OCI-LY1 (cell line): ENCODE data around the gene PRTN3.

Source experiments
- H2AFZ ChIP-seq: fragments of 200-600 bp; sonication (generic), shearing (Covaris generic); 2 replicates; pipeline ENCODE4 v1.6.0; 2014; ENCODE audit warnings: antibody characterized with exemption, mild to moderate bottlenecking, low read length
- H3F3A ChIP-seq: fragments of 200-600 bp; sonication (generic), shearing (Covaris generic); 2 replicates; pipeline ENCODE4 v1.6.0; 2014; ENCODE audit warnings: mild to moderate bottlenecking, antibody characterized with exemption, low read length, moderate library complexity; ENCODE audit not compliant: insufficient read depth
- H3K27ac ChIP-seq: fragments of 200-600 bp; sonication (generic); 2 replicates; pipeline ENCODE4 v1.5.1; 2014; ENCODE audit warnings: low read length, mixed run types, mild to moderate bottlenecking, low read depth; ENCODE audit not compliant: poor library complexity, severe bottlenecking
- H3K27me3 ChIP-seq: fragments of 200-600 bp; sonication (generic); 2 replicates; pipeline ENCODE4 v1.6.0; 2014; ENCODE audit warnings: antibody characterized with exemption, mild to moderate bottlenecking, low read length, moderate library complexity; ENCODE audit not compliant: insufficient read depth
- H3K36me3 ChIP-seq: fragments of 200-600 bp; sonication (generic); 2 replicates; pipeline ENCODE4 v1.6.1; 2014; ENCODE audit warnings: mild to moderate bottlenecking, antibody characterized with exemption, low read length, moderate library complexity, mixed read lengths; ENCODE audit not compliant: insufficient read depth
- H3K4me1 ChIP-seq: fragments of 200-600 bp; sonication (generic); 2 replicates; pipeline ENCODE4 v1.5.1; 2014; ENCODE audit warnings: mild to moderate bottlenecking, low read length, moderate library complexity; ENCODE audit not compliant: insufficient read depth, severe bottlenecking
- H3K4me2 ChIP-seq: fragments of 200-600 bp; sonication (generic), shearing (Covaris generic); 2 replicates; pipeline ENCODE4 v1.6.1; 2014; ENCODE audit warnings: low read length
- H3K4me3 ChIP-seq: fragments of 200-600 bp; sonication (generic); 2 replicates; pipeline ENCODE4 v1.5.1; 2014; ENCODE audit warnings: low read length, low read depth, mild to moderate bottlenecking, mixed read lengths; ENCODE audit not compliant: poor library complexity, severe bottlenecking
- H3K79me2 ChIP-seq: fragments of 200-600 bp; shearing (Covaris generic); 2 replicates; pipeline ENCODE4 v1.6.1; 2016; ENCODE audit warnings: mixed run types, low read length, mixed read lengths; ENCODE audit not compliant: insufficient read depth
- H3K9ac ChIP-seq: fragments of 200-600 bp; sonication (generic), shearing (Covaris generic); 2 replicates; pipeline ENCODE4 v1.6.1; 2014; ENCODE audit warnings: mild to moderate bottlenecking, low read length, mixed read lengths
- H3K9me2 ChIP-seq: fragments of 200-600 bp; sonication (generic), shearing (Covaris generic); 2 replicates; pipeline ENCODE4 v1.6.1; 2014; ENCODE audit warnings: low read depth, mild to moderate bottlenecking, low read length, mixed read lengths
- H3K9me3 ChIP-seq: fragments of 200-600 bp; shearing (Covaris generic); 2 replicates; pipeline ENCODE4 v1.6.1; 2014; ENCODE audit warnings: low read length, mixed read lengths
- H4K20me1 ChIP-seq: fragments of 200-600 bp; sonication (generic), shearing (Covaris generic); 2 replicates; pipeline ENCODE4 v1.6.0; 2016; ENCODE audit warnings: mild to moderate bottlenecking, low read length; ENCODE audit not compliant: insufficient read depth
- CTCF ChIP-seq: fragments of 200-600 bp; sonication (generic), shearing (Covaris generic); IDR thresholded peaks from 2 replicates; pipeline ENCODE4 v1.5.1; 2017; ENCODE audit warnings: mild to moderate bottlenecking, antibody characterized with exemption, low read length, moderate library complexity, mixed read lengths
- EZH2 ChIP-seq: fragments of 200-600 bp; sonication (generic), shearing (Covaris generic); IDR thresholded peaks from 2 replicates; pipeline ENCODE4 v1.8.0; 2017; ENCODE audit warnings: borderline replicate concordance, mixed run types, mild to moderate bottlenecking, antibody characterized with exemption, low read length, moderate library complexity, mixed read lengths

PRTN3 gene

GRCh38 chr19:881385-882071 is 40.7 kb downstream of the PRTN3 start:
- H3K4me2 ChIP-seq = no peak overlapping the region
- no peaks in the 10 kb centered on the region for H3K9me3 ChIP-seq
- H3K9me2 ChIP-seq = no peaks in the 10 kb centered on the region
- H4K20me1 ChIP-seq = no peaks in the 10 kb centered on the region
- no peak overlapping the region for H3K4me3 ChIP-seq
- no peak for TF ChIP-seq EZH2
- TF ChIP-seq CTCF = no peak
- no peaks in the 10 kb centered on the region for H3F3A ChIP-seq
- H3K27me3 ChIP-seq = no peaks in the 10 kb centered on the region
- no peak overlapping the region for H3K9ac ChIP-seq
- H3K79me2 ChIP-seq = no peaks in the 10 kb centered on the region
- no peak overlapping the region for H2AFZ ChIP-seq
- H3K4me1 ChIP-seq = no peaks in the 10 kb centered on the region
- H3K27ac ChIP-seq = no peak overlapping the region
- peaks cover 45% of the 10 kb centered on the region for H3K36me3 ChIP-seq

- Histone ChIP-seq H2AFZ (no peak overlapping the region), H3F3A (no peaks in the 10 kb centered on the region), H3K9me2 (no peaks in the 10 kb centered on the region), H3K36me3 (peaks cover 48% of the 10 kb centered on the region), H3K27ac (no peak overlapping the region), H3K9ac (no peak overlapping the region), H3K9me3 (no peaks in the 10 kb centered on the region), H3K79me2 (no peaks in the 10 kb centered on the region), H3K4me2 (no peak overlapping the region), H3K4me1 (peaks cover under 1% of the 10 kb centered on the region), H4K20me1 (no peaks in the 10 kb centered on the region), H3K27me3 (no peaks in the 10 kb centered on the region), H3K4me3 (no peak overlapping the region)
- TF ChIP-seq CTCF (no peak), EZH2 (no peak)
Measured at GRCh38 chr19:882871-883497, 42.2 kb downstream of the PRTN3 start.

- no peak overlapping the region for H2AFZ ChIP-seq
- no peaks in the 10 kb centered on the region for H3K9me2 ChIP-seq
- H3F3A ChIP-seq = no peaks in the 10 kb centered on the region
- H3K9ac ChIP-seq = no peak overlapping the region
- no peaks in the 10 kb centered on the region for H3K27me3 ChIP-seq
- no peaks in the 10 kb centered on the region for H3K79me2 ChIP-seq
- H3K9me3 ChIP-seq = no peaks in the 10 kb centered on the region
- no peaks in the 10 kb centered on the region for H4K20me1 ChIP-seq
- no peak overlapping the region for H3K27ac ChIP-seq
- TF ChIP-seq EZH2 (no peak), CTCF (no peak)
- no peak overlapping the region for H3K4me2 ChIP-seq
- H3K4me3 ChIP-seq = no peak overlapping the region
- H3K36me3 ChIP-seq = peaks cover 48% of the 10 kb centered on the region
- H3K4me1 ChIP-seq = peaks cover 8% of the 10 kb centered on the region
Measured at GRCh38 chr19:883661-884211, 42.9 kb downstream of the PRTN3 start.
